ENCODE results near the gene TCOF1.
"Not testable (repeated sequence)": the region's sequence is repeated elsewhere in the genome, so short reads cannot be mapped to it uniquely, and the experiment has no call there.

TCOF1 gene

DNA sequence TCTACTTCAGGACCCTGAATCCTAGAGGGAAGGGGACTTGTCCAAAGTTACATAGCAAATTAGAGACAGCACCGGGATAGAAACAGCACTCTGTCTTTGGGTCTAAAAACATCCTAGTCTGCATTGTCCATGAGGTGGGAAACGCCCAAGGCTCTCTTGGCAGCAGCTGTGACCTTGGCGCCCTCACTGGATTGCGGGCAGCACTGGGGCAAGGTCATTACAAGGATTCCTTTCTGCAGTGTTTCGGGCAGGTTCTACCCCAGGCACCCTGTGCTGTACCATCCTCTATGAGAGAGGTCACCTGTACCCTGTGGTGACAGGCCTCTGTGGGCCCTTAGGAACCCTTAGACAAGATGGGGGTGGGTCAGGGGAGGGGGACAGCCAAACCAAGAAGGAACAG is 46.6 kb downstream of the TCOF1 start:
- DNase-seq (ENCODE audit: low spot score): no peak

GRCh38 chr5:150404535-150404934 is 47.0 kb downstream of the TCOF1 start:
- DNase-seq (ENCODE audit: low spot score): no peak

GRCh38 chr5:150404941-150405816 is 47.7 kb downstream of the TCOF1 start:
- no peak for DNase-seq (ENCODE audit: low spot score)

DNA sequence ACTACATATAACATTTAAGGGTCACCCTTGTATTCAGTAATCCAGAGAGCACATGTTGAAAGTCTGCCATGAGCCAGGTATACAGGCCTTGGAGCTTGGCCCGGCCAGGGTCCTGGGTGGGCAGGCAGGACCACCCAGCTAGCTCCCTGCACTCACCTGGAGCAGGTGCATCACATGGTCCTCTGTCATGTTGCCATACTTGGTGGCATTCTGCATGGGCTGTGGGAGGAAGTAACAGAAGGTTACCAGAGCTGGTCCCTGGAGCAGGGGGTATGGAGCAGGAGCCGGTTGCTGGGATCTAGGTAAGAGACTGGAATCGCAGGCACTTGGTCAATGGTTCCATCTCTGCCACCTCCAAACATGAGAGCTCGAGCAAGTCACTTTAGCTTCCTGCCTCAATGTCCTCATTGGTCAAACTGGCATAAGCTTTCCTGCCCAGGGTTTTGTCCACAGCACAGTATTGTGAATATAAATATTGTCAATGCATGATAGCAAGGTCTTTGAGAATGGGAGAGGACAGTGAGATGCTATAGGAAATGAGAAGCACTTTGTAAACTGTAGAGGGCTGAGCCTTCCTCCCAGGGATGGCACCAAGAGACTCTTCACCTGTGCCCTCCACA is 48.7 kb downstream of the TCOF1 start:
- DNase-seq (ENCODE audit: low spot score): no peak

- DNase-seq (ENCODE audit: low spot score): no peak
These were observed 49.2 kb downstream of the TCOF1 start for GRCh38 chr5:150406723-150407095.

- DNase-seq (ENCODE audit: low spot score): no peak
These were observed 49.7 kb downstream of the TCOF1 start for GRCh38 chr5:150407096-150407720.

DNA sequence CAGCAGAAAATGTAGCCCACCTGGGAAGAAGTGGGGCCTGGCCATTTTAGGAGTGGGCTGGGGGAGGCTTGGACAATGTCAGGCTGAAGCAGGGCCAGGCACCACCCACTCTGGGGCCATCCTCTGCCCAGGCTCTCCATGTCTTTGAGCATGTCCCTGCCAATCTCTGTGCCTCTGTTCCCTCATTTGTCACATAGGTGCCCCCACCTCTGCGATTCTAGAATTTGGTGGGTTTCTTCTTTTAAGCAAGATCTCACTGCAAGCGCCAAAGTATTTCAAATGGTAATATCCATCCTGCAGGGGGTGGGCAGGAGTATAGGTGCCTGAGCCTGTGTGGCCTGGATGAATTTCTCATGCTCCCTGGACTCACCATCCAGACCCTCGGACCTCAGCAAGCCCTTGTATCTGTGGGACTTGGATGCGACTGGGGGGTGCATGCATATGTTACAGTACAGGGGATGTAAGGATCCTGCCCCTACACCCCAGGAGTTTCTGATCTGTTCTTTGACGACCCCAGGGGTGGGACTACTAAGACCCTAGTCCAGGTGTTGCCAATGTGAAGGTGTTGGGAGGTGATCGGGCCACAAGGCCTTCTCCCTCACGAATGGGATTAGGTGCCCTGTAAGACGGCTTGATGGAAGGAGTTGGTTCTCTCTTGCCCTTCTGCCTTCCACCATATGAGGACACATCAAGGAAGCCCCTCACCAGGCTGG is 50.9 kb downstream of the TCOF1 start:
- no peak for DNase-seq (ENCODE audit: low spot score)

- DNase-seq (ENCODE audit: low spot score): peak; percentile 92
These were observed 52.4 kb downstream of the TCOF1 start for GRCh38 chr5:150409638-150410523.

DNA sequence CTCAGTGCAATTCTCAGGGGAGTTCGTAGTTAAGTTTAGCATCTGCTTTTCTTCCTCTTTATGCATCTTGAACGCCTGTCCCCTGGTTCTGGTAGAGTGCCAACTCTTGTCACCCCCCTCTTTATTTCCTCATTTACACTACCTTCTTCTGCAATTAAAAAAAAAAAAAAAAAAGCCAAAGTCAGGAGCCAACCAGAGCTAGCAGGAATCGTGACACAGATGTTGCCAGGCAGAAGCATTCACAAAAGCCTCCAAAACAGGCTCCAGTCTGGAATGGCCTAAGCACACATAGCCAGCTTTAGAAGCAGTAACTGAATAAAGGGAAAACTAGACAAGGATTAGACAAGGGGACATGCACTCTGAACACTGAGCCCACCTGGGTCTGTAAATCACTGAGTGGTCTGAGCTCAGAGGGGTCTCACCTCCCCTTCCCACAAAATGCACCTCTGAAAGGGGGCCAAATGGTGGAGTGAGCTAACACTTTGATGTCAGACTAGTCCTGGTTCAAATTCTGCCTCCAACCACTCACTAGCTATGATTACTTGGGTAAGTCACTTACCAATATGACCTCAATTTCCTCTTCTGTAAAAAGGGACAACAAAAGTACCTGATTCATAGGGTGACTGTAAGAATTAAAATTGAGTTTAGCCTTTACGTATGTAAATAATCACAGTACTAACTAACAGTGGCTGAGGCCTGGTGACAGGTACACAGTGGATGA is 53.2 kb downstream of the TCOF1 start:
- peak; percentile 84 for DNase-seq (ENCODE audit: low spot score)

DNA sequence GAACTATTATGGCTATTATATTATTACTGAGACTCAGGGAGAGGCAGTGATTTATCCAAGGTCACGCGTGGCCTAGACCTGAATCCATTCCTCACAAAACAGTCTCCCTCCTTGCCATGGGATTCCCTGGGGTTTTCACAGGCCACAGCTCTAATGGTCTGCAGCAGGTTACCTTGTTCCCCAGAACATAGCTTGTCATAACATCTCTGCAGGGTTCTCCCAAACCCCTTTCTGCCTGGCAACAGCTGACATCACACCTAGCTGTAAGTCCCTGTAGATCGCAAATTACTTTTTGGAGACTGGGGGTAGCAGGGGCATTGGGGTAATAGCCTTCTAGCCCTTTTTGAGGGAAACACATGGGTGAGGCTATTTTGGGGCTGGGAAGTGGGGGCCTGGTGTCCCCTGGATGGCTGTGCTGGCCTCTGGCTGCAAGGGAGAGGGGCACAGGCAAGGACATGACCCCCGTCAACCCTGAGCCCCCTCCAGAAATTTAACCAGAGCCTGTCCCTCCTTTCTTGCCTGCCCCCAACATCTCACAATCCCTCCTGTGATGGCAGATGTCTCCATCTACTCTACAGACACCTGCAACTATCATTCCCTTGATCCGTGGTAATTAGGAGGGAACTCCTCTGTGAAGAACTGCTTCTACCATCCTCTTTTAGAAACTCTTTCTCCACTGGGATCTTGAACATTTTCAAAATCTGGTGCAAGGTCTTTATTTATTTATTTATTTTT is 53.9 kb downstream of the TCOF1 start:
- DNase-seq (ENCODE audit: low spot score): no peak

DNA sequence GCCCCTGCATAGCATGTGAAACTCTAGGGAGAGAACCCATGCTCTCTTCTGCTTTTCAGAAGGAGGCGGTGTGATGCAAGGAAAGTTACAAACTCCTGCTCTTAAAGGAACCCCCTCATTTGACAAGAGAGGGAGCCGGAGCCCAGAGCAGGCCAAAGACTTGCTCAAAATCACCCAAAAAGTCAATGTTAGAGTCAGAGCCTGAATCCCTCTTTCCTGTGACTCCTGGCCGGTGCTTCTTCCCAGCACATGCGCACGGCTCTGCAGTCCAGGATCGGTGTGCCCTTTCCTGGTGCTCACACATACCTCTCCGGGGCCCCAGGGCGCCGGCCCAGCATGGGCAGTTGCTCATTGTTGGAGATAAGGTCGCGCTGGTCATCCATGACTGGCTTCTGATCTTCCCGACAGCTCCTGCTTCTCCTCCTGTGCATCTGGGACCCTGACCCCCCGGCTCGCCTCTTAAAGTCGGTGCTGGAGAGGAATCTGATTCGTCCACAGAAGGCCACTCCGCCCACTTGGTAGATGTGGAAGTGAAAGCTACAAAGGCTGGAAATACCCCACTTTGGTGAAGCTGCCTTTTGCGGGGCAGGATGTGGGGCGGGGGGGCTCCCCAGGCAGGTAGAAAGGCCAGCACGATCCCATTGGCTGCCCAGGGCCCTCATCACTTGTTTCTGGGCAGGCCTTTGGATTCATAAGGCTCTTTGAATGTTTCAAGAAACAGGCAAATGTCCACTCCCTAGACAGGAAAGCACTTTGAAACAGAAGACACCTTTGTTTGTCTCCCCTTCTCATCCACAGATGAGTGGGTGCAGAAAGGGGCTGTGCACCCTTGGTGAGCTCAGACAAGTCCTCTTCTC is 55.0 kb downstream of the TCOF1 start, which contains the start of gene CD74:
Gene CD74, minus strand, starts transcription at position 592 of the 857 bp plus-strand sequence. Its CDS starts 161 bp downstream, at position 431.
- DNase-seq (ENCODE audit: low spot score): peak; percentile 73

GRCh38 chr5:150413176-150413901 is 55.8 kb downstream of the TCOF1 start:
- DNase-seq (ENCODE audit: low spot score): no peak

- not testable (repeated sequence) for DNase-seq (ENCODE audit: low spot score)
These were observed 56.6 kb downstream of the TCOF1 start for GRCh38 chr5:150413902-150414790.

GRCh38 chr5:150419630-150420270 is 62.3 kb downstream of the TCOF1 start:
- DNase-seq (ENCODE audit: low spot score): no peak

DNA sequence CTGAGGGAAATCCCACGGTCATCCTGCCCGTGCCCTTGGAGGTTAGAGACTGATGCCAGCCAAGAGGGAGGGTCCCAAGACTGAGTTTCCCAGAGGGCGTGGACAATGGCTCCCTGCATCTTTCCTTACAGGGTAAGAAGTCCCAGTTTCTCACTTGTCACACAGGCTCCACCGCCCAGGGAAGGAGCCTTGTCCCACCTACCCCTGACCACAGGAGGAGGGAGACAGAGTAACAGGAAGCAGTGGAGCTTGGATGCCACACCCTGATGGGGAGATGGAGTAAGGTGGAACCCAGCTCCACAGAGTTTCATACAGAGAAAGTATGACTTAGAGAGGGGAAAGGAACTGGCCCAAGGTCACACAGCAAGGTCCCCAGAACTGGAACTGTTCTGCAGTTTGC is 64.6 kb downstream of the TCOF1 start:
- no peak for DNase-seq (ENCODE audit: low spot score)

DNA sequence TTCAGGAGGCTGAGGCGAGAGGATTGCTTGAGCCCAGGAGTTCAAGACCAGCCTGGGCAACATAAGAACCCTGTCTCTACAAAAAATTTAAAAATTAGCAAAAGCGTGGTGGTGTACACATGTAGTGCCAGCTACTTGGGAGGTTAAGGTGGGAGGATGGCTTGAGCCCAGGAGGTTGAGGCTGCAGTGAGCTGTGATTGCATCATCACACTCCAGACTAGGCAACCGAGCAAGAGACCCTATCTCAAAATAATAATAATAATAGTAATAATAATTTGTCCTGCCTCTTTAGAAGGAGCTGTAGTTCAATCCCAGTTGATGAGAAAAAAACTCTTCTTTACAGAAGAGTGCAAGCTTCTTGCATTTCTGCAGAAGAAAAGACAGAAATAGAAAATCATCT is 65.3 kb downstream of the TCOF1 start:
- no peak for DNase-seq (ENCODE audit: low spot score)

DNA sequence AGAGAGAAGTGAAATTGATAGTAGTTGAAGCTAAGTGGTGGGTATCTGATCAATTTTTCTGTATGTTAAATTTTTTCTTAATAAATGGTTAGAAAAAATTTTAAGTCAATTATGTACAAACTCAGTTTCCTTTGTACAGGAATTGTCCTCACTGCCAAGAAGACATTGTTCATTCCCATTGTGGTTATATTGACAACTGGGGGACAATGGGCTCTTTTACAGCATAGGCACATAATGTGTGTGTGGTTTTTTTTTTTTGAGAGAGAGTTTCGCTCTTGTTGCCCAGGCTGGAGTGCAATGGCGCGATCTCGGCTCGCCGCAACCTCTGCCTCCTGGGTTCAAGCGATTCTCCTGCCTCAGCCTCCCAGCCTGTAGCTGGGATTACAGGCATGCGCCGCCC is 68.7 kb downstream of the TCOF1 start:
- DNase-seq (ENCODE audit: low spot score): peak; percentile 80

All from putamen (tissue), 1 donor.